Mammary epithelial cell (primary cell): ENCODE measurements around the gene SLIT1.

Experiments
- EZH2 ChIP-seq: IDR thresholded peaks from 2 replicates; pipeline ENCODE4 v1.6.1; 2012; ENCODE audit warnings: low read length, inconsistent platforms, borderline replicate concordance
- TF ChIP-seq, protein P1 (sequence below), 2 donors: IDR thresholded peaks in 1 of 2; conservative IDR thresholded peaks in 1 of 2; 2 replicates each; pipeline ENCODE4 v1.5.1; 2011 to 2012; ENCODE audit warnings: inconsistent platforms in 2 of 2, low read length in 2 of 2, mild to moderate bottlenecking in 2 of 2, control low read depth in 1 of 2, low read depth in 1 of 2; ENCODE audit not compliant: insufficient read depth in 1 of 2; ENCODE audit errors: extremely low read depth in 1 of 2

DNA sequence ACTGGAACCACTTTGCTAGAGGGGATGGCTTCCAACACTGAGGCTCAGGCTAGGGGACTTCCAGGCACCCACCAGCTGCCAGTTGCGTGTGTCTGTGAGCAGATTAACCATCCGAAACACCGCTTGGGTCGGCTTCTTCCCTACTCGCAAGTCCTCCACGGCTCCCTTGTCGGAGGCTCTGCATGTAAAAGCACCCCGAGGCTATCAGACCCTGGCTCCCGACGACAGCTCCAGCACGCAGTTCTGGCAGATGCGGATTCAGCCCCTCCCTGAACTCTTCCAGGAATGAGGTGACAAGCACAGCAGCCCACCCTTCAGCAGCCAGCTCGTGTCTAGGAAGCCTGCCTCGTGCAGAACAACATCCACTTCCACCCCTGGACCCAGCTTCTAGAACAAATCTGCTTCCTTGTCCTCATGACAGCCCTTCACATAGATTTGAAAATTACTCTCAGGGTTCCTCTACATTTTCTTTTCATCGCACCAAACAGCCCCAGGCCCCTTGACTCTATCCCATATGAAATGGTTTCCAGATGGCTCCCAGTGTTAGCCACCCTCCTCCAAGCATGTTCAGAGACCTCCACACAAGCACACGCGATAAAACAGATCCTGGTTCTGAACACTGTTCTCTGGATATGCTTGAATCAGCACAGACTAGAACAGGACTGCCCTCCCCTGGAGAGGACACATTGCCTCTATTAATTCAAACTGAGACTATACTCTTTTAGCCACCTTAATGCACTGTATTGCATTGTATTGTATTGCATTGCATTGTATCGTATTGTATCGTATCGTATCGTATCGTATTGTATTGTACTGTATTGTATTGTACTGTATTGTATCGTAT is 44.6 kb downstream of the SLIT1 start:
- TF ChIP-seq, protein P1, sequence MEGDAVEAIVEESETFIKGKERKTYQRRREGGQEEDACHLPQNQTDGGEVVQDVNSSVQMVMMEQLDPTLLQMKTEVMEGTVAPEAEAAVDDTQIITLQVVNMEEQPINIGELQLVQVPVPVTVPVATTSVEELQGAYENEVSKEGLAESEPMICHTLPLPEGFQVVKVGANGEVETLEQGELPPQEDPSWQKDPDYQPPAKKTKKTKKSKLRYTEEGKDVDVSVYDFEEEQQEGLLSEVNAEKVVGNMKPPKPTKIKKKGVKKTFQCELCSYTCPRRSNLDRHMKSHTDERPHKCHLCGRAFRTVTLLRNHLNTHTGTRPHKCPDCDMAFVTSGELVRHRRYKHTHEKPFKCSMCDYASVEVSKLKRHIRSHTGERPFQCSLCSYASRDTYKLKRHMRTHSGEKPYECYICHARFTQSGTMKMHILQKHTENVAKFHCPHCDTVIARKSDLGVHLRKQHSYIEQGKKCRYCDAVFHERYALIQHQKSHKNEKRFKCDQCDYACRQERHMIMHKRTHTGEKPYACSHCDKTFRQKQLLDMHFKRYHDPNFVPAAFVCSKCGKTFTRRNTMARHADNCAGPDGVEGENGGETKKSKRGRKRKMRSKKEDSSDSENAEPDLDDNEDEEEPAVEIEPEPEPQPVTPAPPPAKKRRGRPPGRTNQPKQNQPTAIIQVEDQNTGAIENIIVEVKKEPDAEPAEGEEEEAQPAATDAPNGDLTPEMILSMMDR (conservative IDR thresholded peaks at IDR 0.05 in 1 of 2, IDR thresholded peaks at IDR 0.05 in 1 of 2; ENCODE audit: extremely low read depth in 1 of 2, insufficient read depth in 1 of 2, low read depth in 1 of 2, low read length in 2 of 2) = no peak
- TF ChIP-seq EZH2 = no peak
